ENCODE measurements around the gene KCTD17. TPM values are rescaled to one million over a fixed set of nuclear protein-coding genes. Genes with fewer than 3 reads are reported as not detected.

The KCTD17 gene
- total and polyA plus RNA-seq, 2 of the 13 experiments (the other 11 are each of a cell fraction or from before 2014, with no cell fraction given) = 5.3 to 11.7 TPM

DNA sequence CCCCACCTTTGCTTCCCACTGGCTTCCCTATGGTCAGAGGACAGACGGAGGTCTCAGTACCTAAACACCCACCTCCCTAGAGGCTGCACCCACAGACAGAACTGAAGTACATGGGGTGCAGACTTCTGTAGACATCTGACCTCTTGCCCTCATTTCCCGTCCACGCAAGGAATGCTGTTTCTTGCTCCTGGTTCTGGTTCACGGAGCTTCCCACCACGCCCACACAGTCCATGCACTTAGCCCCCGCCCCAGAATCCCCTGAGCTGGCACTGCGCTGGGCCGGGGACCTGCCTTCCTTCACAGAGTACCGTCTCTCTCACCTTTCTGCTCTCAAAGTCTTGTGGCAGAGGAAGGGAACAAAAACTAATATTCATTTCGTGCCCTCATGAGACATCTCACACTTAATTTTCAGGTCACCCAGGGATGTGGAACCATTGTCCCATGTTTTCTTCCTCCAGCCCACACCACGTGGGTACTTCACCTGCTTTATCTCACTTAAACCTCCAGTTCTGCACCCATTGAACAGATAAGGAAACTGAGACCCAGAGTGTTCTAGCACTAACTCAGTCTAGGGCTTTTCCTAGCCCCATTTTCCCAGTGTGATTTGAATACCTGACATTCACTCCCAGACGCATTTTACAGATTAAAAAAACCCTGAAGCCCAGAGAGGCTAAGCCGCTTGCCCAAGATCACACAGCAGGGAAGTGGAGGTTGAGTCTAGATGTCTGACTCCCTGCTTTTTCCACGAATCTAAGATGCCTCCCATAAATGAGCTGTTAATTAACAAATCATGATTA is 52.3 kb downstream of the KCTD17 start:
- 80% methylated on average over 13 of the region's 14 CpGs for WGBS (ENCODE audit: low lambda C conversion rate)
- no peaks in the 10 kb centered on the region for H4K20me1 ChIP-seq (ENCODE audit: insufficient read depth, low read length)
- ChIA-PET CTCF (ENCODE audit: low intra/inter-chr PET ratio, low total read pairs) (no interaction called here), POLR2A (interaction anchor here (0.6 kb wide), 2 partner anchors 10 to 88 kb away, joined by 3 read pairs; no protein-coding TSS in a partner anchor)
- no peaks in the 10 kb centered on the region for H3K36me3 ChIP-seq (replicated peaks in 1 of 2; ENCODE audit: control insufficient read depth in 1 of 2, insufficient read depth in 2 of 2, low read length in 2 of 2)
- FAIRE-seq (no peak), ATAC-seq (no peak), DNase-seq (ENCODE audit: low spot score) (no peak)
- TF ChIP-seq NCOR1 (IDR thresholded peaks at IDR 0.05; ENCODE audit: borderline replicate concordance, low read length) = no peak
- no peak for TF ChIP-seq PBX3 (CRISPR knock-in tag; IDR thresholded peaks at IDR 0.05; ENCODE audit: borderline replicate concordance)
- TF ChIP-seq ZNF549 (CRISPR knock-in tag; IDR thresholded peaks at IDR 0.05) = no peak
- peak; percentile 45; the same call in 1 of the 2 replicates for TF ChIP-seq ZNF768 (CRISPR knock-in tag; IDR thresholded peaks at IDR 0.05)
- TF ChIP-seq TAF15 (IDR thresholded peaks at IDR 0.05; ENCODE audit: low read depth, low read length, poor library complexity, severe bottlenecking) = no peak
- TF ChIP-seq ZNF749 (CRISPR knock-in tag; IDR thresholded peaks at IDR 0.05; ENCODE audit: borderline replicate concordance) = no peak
- TF ChIP-seq SKIL (CRISPR knock-in tag; IDR thresholded peaks at IDR 0.05; ENCODE audit: borderline replicate concordance) = no peak
- peak; percentile 84 for TF ChIP-seq ZNF629 (CRISPR knock-in tag; conservative IDR thresholded peaks at IDR 0.05)
- no peak for TF ChIP-seq CREB3 (CRISPR knock-in tag; IDR thresholded peaks at IDR 0.05)
- no peak for TF ChIP-seq TFDP1 (CRISPR knock-in tag; IDR thresholded peaks at IDR 0.05; ENCODE audit: borderline replicate concordance)
- no peak for TF ChIP-seq ZNF484 (CRISPR knock-in tag; IDR thresholded peaks at IDR 0.05; ENCODE audit: borderline replicate concordance, low read depth)
- TF ChIP-seq ZMYM3 (CRISPR knock-in tag; IDR thresholded peaks at IDR 0.05) = 0 out of 2 replicates have a peak, but pooled peaks have one; percentile 40
- no peak for TF ChIP-seq ZNF850 (CRISPR knock-in tag; conservative IDR thresholded peaks at IDR 0.05)
- H3K4me1 ChIP-seq (ENCODE audit: insufficient read depth, low read length) = peaks cover 49% of the 10 kb centered on the region
- BruUV-seq (replicated peaks) = no TSS peak
- no peaks in the 10 kb centered on the region for H3K27me3 ChIP-seq (ENCODE audit: control insufficient read depth in 1 of 2, insufficient read depth in 2 of 2, low read length in 2 of 2)
- intact Hi-C loops (cut with micrococcal nuclease; ENCODE audit: unreplicated experiment) (no loop called here), in situ Hi-C loops (cut with HindIII; ENCODE audit: extremely low pct_ligation_motif_present, low pct_unique_long_range_greater_than_20kb) (no loop called here)
- H3K4me2 ChIP-seq (ENCODE audit: low read depth, low read length) = no peak overlapping the region
- no peak overlapping the region for H3K9ac ChIP-seq (ENCODE audit: insufficient read depth, low read depth, low read length)
- no peak overlapping the region for H3K4me3 ChIP-seq (replicated peaks in 1 of 3; ENCODE audit: insufficient read depth in 1 of 3, low read depth in 2 of 3, low read length in 3 of 3)
- no peak overlapping the region for H2AFZ ChIP-seq (ENCODE audit: low read length)
- no peak overlapping the region for H3K27ac ChIP-seq (ENCODE audit: extremely low read length, insufficient read depth, low read length)
- H3K79me2 ChIP-seq (ENCODE audit: insufficient read depth, low read length) = no peaks in the 10 kb centered on the region
- no peaks in the 10 kb centered on the region for H3K9me3 ChIP-seq (ENCODE audit: low read length)
